ENCODE data around the gene ZNF524. TPM values are rescaled to one million over a fixed set of nuclear protein-coding genes. Genes with fewer than 3 reads are reported as not detected.

The ZNF524 gene
- total RNA-seq, 1 donor: 4.7 TPM

DNA sequence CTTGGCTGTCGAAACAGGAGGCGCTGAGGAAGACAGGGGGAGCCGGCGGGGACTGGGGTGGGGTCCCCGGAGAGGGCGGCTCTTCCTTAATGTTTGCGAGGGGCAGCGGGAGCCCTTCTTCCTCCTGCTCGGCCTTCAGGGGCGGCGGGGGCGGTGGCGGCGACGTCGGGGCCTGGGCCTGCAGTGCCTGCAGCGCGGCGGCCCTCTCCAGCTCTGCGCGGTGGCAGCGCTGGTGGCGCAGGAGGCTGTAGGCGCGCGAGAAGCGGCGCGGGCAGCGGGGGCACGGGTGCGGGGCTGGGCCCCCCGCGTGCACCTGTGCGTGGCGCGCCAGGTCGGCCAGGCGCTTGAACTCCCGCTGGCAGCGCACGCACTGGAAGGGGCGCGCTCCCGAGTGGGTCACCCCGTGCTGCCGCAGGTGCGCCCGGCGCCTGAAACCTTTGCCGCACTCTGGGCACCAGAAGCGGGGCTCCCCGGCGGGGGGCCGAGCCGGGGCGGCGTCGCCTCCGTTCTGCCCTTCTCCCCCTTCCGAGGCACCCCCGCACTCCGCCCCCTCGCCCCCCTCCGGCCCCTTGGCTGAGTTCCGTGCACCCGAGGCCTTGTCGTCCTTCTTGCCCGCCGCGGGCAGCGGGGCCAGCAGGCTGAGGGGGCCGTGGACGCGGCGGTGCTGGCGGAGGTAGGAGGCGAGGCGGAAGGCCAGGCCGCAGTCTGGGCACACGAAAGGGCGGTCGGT, 21.9 kb upstream of the ZNF524 start:
- no peak overlapping the region for H3K4me3 ChIP-seq (ENCODE audit: low read depth, low read length)
- TF ChIP-seq, protein P1, sequence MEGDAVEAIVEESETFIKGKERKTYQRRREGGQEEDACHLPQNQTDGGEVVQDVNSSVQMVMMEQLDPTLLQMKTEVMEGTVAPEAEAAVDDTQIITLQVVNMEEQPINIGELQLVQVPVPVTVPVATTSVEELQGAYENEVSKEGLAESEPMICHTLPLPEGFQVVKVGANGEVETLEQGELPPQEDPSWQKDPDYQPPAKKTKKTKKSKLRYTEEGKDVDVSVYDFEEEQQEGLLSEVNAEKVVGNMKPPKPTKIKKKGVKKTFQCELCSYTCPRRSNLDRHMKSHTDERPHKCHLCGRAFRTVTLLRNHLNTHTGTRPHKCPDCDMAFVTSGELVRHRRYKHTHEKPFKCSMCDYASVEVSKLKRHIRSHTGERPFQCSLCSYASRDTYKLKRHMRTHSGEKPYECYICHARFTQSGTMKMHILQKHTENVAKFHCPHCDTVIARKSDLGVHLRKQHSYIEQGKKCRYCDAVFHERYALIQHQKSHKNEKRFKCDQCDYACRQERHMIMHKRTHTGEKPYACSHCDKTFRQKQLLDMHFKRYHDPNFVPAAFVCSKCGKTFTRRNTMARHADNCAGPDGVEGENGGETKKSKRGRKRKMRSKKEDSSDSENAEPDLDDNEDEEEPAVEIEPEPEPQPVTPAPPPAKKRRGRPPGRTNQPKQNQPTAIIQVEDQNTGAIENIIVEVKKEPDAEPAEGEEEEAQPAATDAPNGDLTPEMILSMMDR (IDR thresholded peaks at IDR 0.05; ENCODE audit: insufficient read depth, low read depth, low read length): no peak
- no peak for DNase-seq (ENCODE audit: low read depth)

DNA sequence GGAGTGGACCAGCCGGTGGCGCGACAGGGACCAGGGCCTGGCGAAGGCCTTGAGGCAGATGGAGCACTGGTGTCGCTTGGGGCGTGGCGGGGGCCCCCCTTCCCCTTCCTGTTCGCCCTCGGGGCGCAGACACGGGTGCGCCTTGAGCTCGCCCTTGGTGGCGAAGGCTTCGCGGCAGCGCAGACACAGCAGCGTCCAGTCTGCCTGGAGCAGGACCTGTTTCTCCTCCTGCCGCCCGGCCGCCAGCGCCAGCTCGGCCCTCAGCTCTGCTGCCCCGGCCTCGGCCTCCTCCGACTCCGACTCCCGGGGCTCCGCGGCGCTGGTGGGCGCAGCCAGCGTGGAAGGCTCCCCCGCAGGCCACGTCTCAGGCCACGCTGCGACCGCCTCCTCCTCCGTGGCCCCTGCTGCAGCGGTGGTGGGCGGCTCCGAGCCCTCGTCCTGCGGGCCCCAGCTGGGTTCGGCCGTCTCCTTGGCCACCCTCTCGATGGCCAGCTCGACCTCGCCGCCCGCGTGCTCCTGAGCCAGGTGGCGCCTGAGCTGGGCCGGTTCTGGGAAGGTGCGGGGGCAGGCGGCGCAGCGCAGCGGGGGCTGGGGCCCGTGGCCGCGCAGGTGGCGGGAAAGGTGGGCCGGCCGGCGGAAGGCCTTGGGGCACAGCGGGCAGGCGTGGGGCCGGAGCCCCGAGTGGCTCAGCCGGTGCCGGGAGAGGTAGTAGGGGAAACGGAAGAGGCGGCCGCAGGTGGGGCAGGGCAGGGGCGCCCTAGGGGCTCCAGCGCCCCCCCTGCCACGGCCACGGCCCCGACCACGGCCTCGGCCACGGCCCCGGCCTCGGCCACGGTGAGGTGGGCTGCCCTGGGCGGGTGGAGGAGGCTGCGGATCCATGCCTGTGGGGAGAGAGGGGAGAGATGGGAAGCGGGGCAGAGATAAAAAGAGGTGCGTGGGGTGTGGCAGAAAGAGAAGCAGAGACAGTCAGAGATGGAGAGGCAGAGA, 21.0 kb upstream of the ZNF524 start:
- TF ChIP-seq, protein P1 (IDR thresholded peaks at IDR 0.05; ENCODE audit: insufficient read depth, low read depth, low read length): no peak
- DNase-seq (ENCODE audit: low read depth): no peak
- peak overlapping the region; percentile 88 for H3K4me3 ChIP-seq (ENCODE audit: low read depth, low read length)

DNA sequence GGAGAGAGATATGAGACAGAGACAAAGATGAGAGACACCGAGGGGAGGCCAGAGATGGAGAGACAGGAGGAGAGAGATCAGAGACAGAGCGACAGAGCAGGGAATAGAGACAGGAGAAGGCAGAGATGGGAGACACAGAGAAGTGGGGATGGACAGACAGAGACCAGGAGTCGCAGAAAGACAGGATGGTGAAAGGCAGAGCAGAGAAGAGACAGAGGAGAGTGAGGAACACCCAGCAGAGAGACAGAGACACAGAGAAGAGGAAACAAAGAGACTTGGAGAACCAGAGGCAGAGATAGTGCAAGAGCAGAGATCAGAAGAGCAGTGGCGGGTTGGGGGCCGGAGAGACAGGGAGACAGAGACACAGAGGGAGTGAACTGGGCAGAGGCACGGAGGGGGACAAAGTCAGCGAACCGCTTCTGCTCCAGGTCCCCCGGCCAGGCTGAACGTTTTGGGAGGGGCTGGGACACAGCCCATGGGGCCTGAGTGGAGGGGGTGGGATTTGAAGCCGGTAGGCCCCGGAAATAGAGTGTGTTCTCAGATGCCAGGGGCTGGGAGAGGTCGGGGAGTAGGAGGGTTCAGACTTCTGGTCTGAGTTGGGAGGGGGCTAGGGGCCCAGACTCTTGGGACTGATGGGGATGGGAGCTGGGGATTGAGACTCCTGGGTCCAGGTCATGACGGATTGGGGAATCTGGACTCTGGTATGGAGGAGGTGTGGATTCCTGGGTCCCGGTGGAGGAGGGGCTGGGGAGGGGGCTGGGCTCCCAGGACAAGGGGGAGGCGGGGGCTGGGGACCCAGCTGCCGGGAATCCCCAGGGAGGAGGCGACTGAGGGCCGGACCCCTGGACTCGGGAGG, 20.1 kb upstream of the ZNF524 start:
- H3K4me3 ChIP-seq (ENCODE audit: low read depth, low read length): peak overlapping the region; percentile 88
- TF ChIP-seq, protein P1 (IDR thresholded peaks at IDR 0.05; ENCODE audit: insufficient read depth, low read depth, low read length): no peak
- peak; percentile 43 for DNase-seq (ENCODE audit: low read depth)

DNA sequence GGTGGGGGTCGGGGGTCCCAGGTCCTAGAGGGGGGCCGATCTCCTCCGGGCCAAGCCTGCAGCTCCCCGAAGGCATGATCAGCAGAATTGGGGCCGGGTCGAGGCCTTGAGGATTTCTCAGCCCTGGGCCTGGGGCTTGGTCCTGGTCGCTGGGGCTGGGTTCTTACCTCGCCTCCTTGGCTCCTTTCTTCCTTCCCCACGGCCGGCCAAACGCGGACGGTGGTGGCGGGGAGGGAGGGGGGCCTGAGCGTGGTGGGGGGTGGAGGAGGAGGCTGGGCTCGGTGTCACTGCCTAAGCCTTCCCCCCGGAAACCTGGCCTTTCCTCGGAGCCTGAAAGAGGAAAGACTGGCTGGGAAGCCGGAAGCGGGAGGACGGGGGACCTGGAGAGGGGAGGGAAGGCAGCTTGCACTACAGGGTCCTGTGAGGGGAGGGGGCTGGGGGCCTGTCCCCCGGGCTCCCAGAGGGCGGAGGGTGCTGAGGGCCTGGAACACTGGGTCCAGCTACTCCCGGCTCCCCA, 19.4 kb upstream of the ZNF524 start, which contains the start of gene ZNF579:
Gene ZNF579 (minus strand): TSS at position 221 of the 517 bp plus-strand sequence. CDS start 1,209 bp downstream, outside the sequence.
- peak; percentile 86 for DNase-seq (ENCODE audit: low read depth)
- H3K4me3 ChIP-seq (ENCODE audit: low read depth, low read length): peak within 1 kb of the TSS; percentile 88
- TF ChIP-seq, protein P1 (IDR thresholded peaks at IDR 0.05; ENCODE audit: insufficient read depth, low read depth, low read length): no peak

DNA sequence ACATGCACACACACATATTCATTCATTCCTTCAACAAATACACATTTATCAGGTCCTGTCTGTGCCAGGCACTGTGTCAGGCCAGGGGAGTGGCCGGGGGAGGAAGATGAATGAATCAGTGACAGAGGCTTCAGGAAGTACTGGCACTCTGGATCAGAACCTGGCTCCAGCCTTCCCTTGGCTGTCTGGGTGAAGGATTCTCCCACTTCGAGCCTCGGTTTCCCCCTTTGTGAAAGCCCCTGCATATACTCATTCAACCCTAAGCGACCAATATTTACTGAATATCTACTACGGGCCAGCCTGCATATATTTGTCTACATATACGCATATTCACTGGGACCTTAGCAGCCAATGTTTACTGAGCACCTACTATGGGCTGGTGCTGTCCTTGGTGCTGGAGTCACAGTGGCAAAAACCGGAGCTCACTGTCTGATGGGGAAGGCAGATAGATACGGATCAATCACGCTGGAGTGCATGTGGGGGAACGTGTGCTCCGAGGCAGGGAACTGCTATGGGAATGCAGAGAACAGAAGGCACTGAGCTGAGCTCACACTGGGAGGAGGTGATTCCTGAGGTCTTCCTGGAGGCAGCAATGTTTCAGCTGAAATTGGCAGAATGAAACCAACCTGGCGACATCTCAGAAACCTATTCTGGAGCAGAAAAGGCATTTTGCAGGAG, 18.8 kb upstream of the ZNF524 start:
- DNase-seq (ENCODE audit: low read depth): no peak
- H3K4me3 ChIP-seq (ENCODE audit: low read depth, low read length): peak overlapping the region; percentile 88
- TF ChIP-seq, protein P1 (IDR thresholded peaks at IDR 0.05; ENCODE audit: insufficient read depth, low read depth, low read length): no peak

Measured in fibroblast of villous mesenchyme (primary cell).